Stimulated activated CD4-positive, alpha-beta T cell treated with anti-CD3 and anti-CD28 coated beads, Interleukin-4, amount 100 ng/mL, for 1 hour (primary cell): ENCODE data around the gene UQCC3.
A peak's percentile ranks its signal among the peaks of the same experiment; 100 is the strongest.
"Not testable (repeated sequence)": the region's sequence is repeated elsewhere in the genome, so short reads cannot be mapped to it uniquely, and the experiment has no call there.

Experiments used
- DNase-seq: peaks from one replicate; pipeline ENCODE4 v3.0.0-alpha.2; 2020

The UQCC3 gene

GRCh38 chr11:62671608-62672389 is at the start of gene UQCC3, which contains the start of gene LBHD1:
UQCC3 (plus strand) TSS chr11:62671673; CDS start chr11:62671746, 73 bp downstream.
LBHD1 (minus strand) TSS chr11:62672267; CDS start chr11:62670031, 2,236 bp downstream.
- DNase-seq = peak; percentile 71

- DNase-seq = no peak
Observed at GRCh38 chr11:62622476-62623089, 48.9 kb upstream of the UQCC3 start.

GRCh38 chr11:62627713-62628112 is 43.8 kb upstream of the UQCC3 start:
- no peak for DNase-seq

GRCh38 chr11:62632492-62632891 is 39.0 kb upstream of the UQCC3 start:
- no peak for DNase-seq

GRCh38 chr11:62644220-62644619 is 27.3 kb upstream of the UQCC3 start:
- no peak for DNase-seq

- DNase-seq = no peak
Observed at GRCh38 chr11:62645671-62645945, 25.9 kb upstream of the UQCC3 start.

GRCh38 chr11:62645946-62646824 is 25.3 kb upstream of the UQCC3 start, which contains the start of gene GANAB:
GANAB (minus strand) TSS chr11:62646613; CDS start chr11:62646599, 14 bp downstream.
- peak; percentile 100 for DNase-seq

- DNase-seq = no peak
Observed at GRCh38 chr11:62646825-62647608, 24.5 kb upstream of the UQCC3 start.

GRCh38 chr11:62647609-62648005 is 23.9 kb upstream of the UQCC3 start:
- no peak for DNase-seq

- no peak for DNase-seq
Observed at GRCh38 chr11:62648185-62648966, 23.1 kb upstream of the UQCC3 start.

- DNase-seq = no peak
Observed at GRCh38 chr11:62648967-62649364, 22.5 kb upstream of the UQCC3 start.

GRCh38 chr11:62649486-62649885 is 22.0 kb upstream of the UQCC3 start:
- no peak for DNase-seq

- not testable (repeated sequence) for DNase-seq
Observed at GRCh38 chr11:62650283-62650682, 21.2 kb upstream of the UQCC3 start.

GRCh38 chr11:62652161-62653006 is 19.1 kb upstream of the UQCC3 start:
- DNase-seq = no peak

GRCh38 chr11:62654297-62654696 is 17.2 kb upstream of the UQCC3 start:
- no peak for DNase-seq

- no peak for DNase-seq
Observed at GRCh38 chr11:62656796-62657429, 14.6 kb upstream of the UQCC3 start.

- DNase-seq = peak; percentile 53
Observed at GRCh38 chr11:62664405-62665074, 6.9 kb upstream of the UQCC3 start.

- DNase-seq = peak; percentile 94
Observed at GRCh38 chr11:62665075-62665598, 6.3 kb upstream of the UQCC3 start, which contains the start of the genes C11orf98 and CSKMT. C11orf98 (minus strand) TSS chr11:62665210; CDS start chr11:62665169, 41 bp downstream. CSKMT (plus strand) TSS chr11:62665312; CDS start chr11:62665880, 568 bp downstream.

- DNase-seq = peak; percentile 70
Observed at GRCh38 chr11:62665599-62666258, 5.7 kb upstream of the UQCC3 start.
